ENCODE data around the gene FBXL19. TPM values are rescaled to one million over a fixed set of nuclear protein-coding genes. Genes with fewer than 3 reads are reported as not detected.

FBXL19 gene
- total and polyA plus RNA-seq, 2 of the 13 experiments (the other 11 are each of a cell fraction or from before 2014, with no cell fraction given) = 6.0 to 13.7 TPM

- intact Hi-C loops (cut with micrococcal nuclease; ENCODE audit: unreplicated experiment) = no loop called here
- Histone ChIP-seq H3K27me3 (ENCODE audit: control insufficient read depth in 1 of 2, insufficient read depth in 2 of 2, low read length in 2 of 2) (no peaks in the 10 kb centered on the region; a peak in 1 of 5 replicates), H3K9ac (ENCODE audit: insufficient read depth, low read depth, low read length) (peak overlapping the region; percentile 91), H3K4me3 (replicated peaks in 1 of 3; ENCODE audit: insufficient read depth in 1 of 3, low read depth in 2 of 3, low read length in 3 of 3) (peak overlapping the region; percentile 84 to 97 (median 86)), H3K36me3 (replicated peaks in 1 of 2; ENCODE audit: control insufficient read depth in 1 of 2, insufficient read depth in 2 of 2, low read length in 2 of 2) (peaks cover 2 to 3% of the 10 kb centered on the region in 2 experiments; a peak in 3 of 5 replicates), H2AFZ (ENCODE audit: low read length) (no peak overlapping the region), H3K27ac (ENCODE audit: extremely low read length, insufficient read depth, low read length) (peak overlapping the region; percentile 86), H3K79me2 (ENCODE audit: insufficient read depth, low read length) (peaks cover 20% of the 10 kb centered on the region), H3K9me3 (ENCODE audit: low read length) (no peaks in the 10 kb centered on the region), H3K4me1 (ENCODE audit: insufficient read depth, low read length) (peaks cover 50% of the 10 kb centered on the region), H4K20me1 (ENCODE audit: insufficient read depth, low read length) (no peaks in the 10 kb centered on the region), H3K4me2 (ENCODE audit: low read depth, low read length) (peak overlapping the region; percentile 92)
- 22% methylated on average over 5 of the region's 5 CpGs for WGBS (ENCODE audit: low lambda C conversion rate)
- peak; percentile 58 for ATAC-seq
- FAIRE-seq = no peak
- DNase-seq (ENCODE audit: low spot score) = peak; percentile 62
- ChIA-PET CTCF (ENCODE audit: low intra/inter-chr PET ratio, low total read pairs) (no interaction called here), POLR2A (interaction anchor here (1.1 to 4.8 kb wide), 6 partner anchors 9 to 74 kb away, joined by 3 to 69 read pairs (median 12); partner anchors contain the start of gene CTF1)
- in situ Hi-C loops (cut with HindIII; ENCODE audit: extremely low pct_ligation_motif_present, low pct_unique_long_range_greater_than_20kb) = no loop called here
- BruUV-seq (replicated peaks) = no TSS peak
- TF ChIP-seq ZBTB38 (CRISPR knock-in tag; IDR thresholded peaks at IDR 0.05) (peak; percentile 50; the same call in 1 of the 2 replicates), SP1 (IDR thresholded peaks at IDR 0.05) (no peak), SP1 (CRISPR knock-in tag; IDR thresholded peaks at IDR 0.05) (0 out of 2 replicates have a peak, but pooled peaks have one; percentile 22), ZBTB34 (CRISPR knock-in tag; IDR thresholded peaks at IDR 0.05) (no peak), ZNF34 (CRISPR knock-in tag; IDR thresholded peaks at IDR 0.05; ENCODE audit: borderline replicate concordance) (no peak), ZNF563 (CRISPR knock-in tag; IDR thresholded peaks at IDR 0.05) (no peak), ZNF263 (CRISPR knock-in tag; IDR thresholded peaks at IDR 0.05) (peak; percentile 87), RBFOX2 (IDR thresholded peaks at IDR 0.05; ENCODE audit: low read depth, low read length) (0 out of 2 replicates have a peak, but pooled peaks have one; percentile 28), ARID5B (CRISPR knock-in tag; IDR thresholded peaks at IDR 0.05) (no peak), GATA4 (IDR thresholded peaks at IDR 0.05; ENCODE audit: borderline replicate concordance, low read depth) (no peak), STAG1 (CRISPR knock-in tag; IDR thresholded peaks at IDR 0.05) (peak; percentile 31; the same call in 1 of the 2 replicates), KAT2B (IDR thresholded peaks at IDR 0.05; ENCODE audit: borderline replicate concordance, low read depth, low read length) (no peak), RAD21 (CRISPR knock-in tag; IDR thresholded peaks at IDR 0.05) (peak; percentile 56; the same call in 1 of the 2 replicates), YY1 (IDR thresholded peaks at IDR 0.05; ENCODE audit: insufficient read depth, insufficient replicate concordance, low read depth, low read length) (peak; percentile 77), TAF1 (CRISPR knock-in tag; IDR thresholded peaks at IDR 0.05) (peak; percentile 32; the same call in 1 of the 2 replicates), SAP130 (CRISPR knock-in tag; IDR thresholded peaks at IDR 0.05; ENCODE audit: low read depth) (peak; percentile 38; the same call in 1 of the 2 replicates), ZMYM2 (CRISPR knock-in tag; IDR thresholded peaks at IDR 0.05) (no peak), ZFY (CRISPR knock-in tag; IDR thresholded peaks at IDR 0.05) (peak; percentile 48), KAT8 (CRISPR knock-in tag; IDR thresholded peaks at IDR 0.05) (no peak)
- TF ChIP-seq, protein P1, sequence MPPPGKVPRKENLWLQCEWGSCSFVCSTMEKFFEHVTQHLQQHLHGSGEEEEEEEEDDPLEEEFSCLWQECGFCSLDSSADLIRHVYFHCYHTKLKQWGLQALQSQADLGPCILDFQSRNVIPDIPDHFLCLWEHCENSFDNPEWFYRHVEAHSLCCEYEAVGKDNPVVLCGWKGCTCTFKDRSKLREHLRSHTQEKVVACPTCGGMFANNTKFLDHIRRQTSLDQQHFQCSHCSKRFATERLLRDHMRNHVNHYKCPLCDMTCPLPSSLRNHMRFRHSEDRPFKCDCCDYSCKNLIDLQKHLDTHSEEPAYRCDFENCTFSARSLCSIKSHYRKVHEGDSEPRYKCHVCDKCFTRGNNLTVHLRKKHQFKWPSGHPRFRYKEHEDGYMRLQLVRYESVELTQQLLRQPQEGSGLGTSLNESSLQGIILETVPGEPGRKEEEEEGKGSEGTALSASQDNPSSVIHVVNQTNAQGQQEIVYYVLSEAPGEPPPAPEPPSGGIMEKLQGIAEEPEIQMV (CRISPR knock-in tag; IDR thresholded peaks at IDR 0.05; ENCODE audit: low read depth) = 0 out of 2 replicates have a peak, but pooled peaks have one; percentile 11
These were observed 46.5 kb upstream of the FBXL19 start for GRCh38 chr16:30876867-30877266.

All from HepG2 (cell line).